B cell (primary cell): ENCODE data around the gene IFI27L2. TPM values are rescaled to one million over a fixed set of nuclear protein-coding genes. Genes with fewer than 3 reads are reported as not detected.
A peak's percentile ranks its signal among the peaks of the same experiment; 100 is the strongest.

Experiments used
- ATAC-seq: fragments of 200-7000 bp; cut with Tn5 transposase; one replicate; pipeline ENCODE4 v1.10.0; 2021; ENCODE audit warnings: low read depth, mild to moderate bottlenecking, moderate number of reproducible peaks, moderate library complexity
- CTCF ChIA-PET: fragments of 350-600 bp; sonication (Branson Sonifier 250); formaldehyde crosslinking; loops from one replicate; lab custom pipeline; 2021; ENCODE audit warnings: antibody characterized with exemption, inconsistent platforms; lab: Charles Lee
- POLR2A ChIA-PET: fragments of 350-600 bp; sonication (Branson Sonifier 250); formaldehyde crosslinking; loops from one replicate; lab custom pipeline; 2021; ENCODE audit warnings: antibody characterized with exemption; lab: Charles Lee
- DNase-seq: peaks from one replicate; pipeline ENCODE4 v3.0.0; 2013
- H2AFZ ChIP-seq: 2 replicates; pipeline ENCODE4 v1.6.1; 2012; ENCODE audit warnings: mild to moderate bottlenecking, low read depth, low read length; ENCODE audit not compliant: insufficient read depth, poor library complexity, severe bottlenecking
- H3K27ac ChIP-seq, 2 donors: 1 replicate in 1 of 2; 2 replicates in 1 of 2; pipeline ENCODE4 v1.5.1; 2012 to 2013; ENCODE audit warnings: low read length in 2 of 2, mild to moderate bottlenecking in 2 of 2, moderate library complexity in 1 of 2
- H3K27me3 ChIP-seq, 4 experiments: fragments of 200-600 bp in 1 of 4; sonication (generic) in 1 of 4; replicated peaks in 1 of 4; 1 replicate in 2 of 4; 2 replicates in 2 of 4; pipeline versions ENCODE4 v1.6.1 to v1.7.0; 2013 to 2016; ENCODE audit warnings: low read length in 3 of 4, mild to moderate bottlenecking in 2 of 4, mixed read lengths in 1 of 4, moderate library complexity in 1 of 4; ENCODE audit not compliant: insufficient read depth in 4 of 4, control insufficient read depth in 3 of 4; ENCODE audit errors: control extremely low read depth in 1 of 4
- H3K36me3 ChIP-seq, 2 experiments: replicated peaks in 1 of 2; 1 replicate in 1 of 2; 2 replicates in 1 of 2; pipeline versions ENCODE4 v1.6.1 to v1.7.1; 2013; ENCODE audit warnings: low read length in 1 of 2; ENCODE audit not compliant: insufficient read depth in 2 of 2, control insufficient read depth in 1 of 2; ENCODE audit errors: control extremely low read depth in 1 of 2, extremely low read depth in 1 of 2
- H3K4me1 ChIP-seq, 2 donors: fragments of 200-600 bp in 1 of 2; sonication (generic) in 1 of 2; 1 replicate in 1 of 2; 2 replicates in 1 of 2; pipeline versions ENCODE4 v1.5.1 to v1.6.1; 2013 to 2017; ENCODE audit warnings: low read length in 2 of 2; ENCODE audit not compliant: control insufficient read depth in 2 of 2, insufficient read depth in 2 of 2
- H3K4me2 ChIP-seq: replicated peaks from 2 replicates; pipeline ENCODE3; 2012; ENCODE audit warnings: mild to moderate bottlenecking, low read depth, low read length; ENCODE audit not compliant: poor library complexity, severe bottlenecking
- H3K4me3 ChIP-seq, 5 experiments: fragments of 200-600 bp in 1 of 5; sonication (generic) in 1 of 5; 1 replicate in 3 of 5; 2 replicates in 2 of 5; pipeline versions ENCODE4 v1.5.1 to v1.7.0; 2011 to 2016; ENCODE audit warnings: low read length in 4 of 5, mild to moderate bottlenecking in 4 of 5, low read depth in 2 of 5, control low read depth in 1 of 5, moderate library complexity in 1 of 5; ENCODE audit not compliant: insufficient read depth in 1 of 5; ENCODE audit errors: control extremely low read depth in 1 of 5, extremely low read depth in 1 of 5
- H3K79me2 ChIP-seq: fragments of 200-600 bp; sonication (generic); one replicate; pipeline ENCODE4 v1.6.0; 2016; ENCODE audit warnings: low read length; ENCODE audit not compliant: control insufficient read depth, insufficient read depth
- H3K9ac ChIP-seq: fragments of 200-600 bp; sonication (generic); 2 replicates; pipeline ENCODE4 v1.6.1; 2017; ENCODE audit warnings: mild to moderate bottlenecking, low read length, moderate library complexity
- H3K9me3 ChIP-seq, 3 donors: one replicate each; pipeline versions ENCODE4 v1.6.1 to v1.7.1; 2013; ENCODE audit warnings: low read length in 2 of 3; ENCODE audit not compliant: control insufficient read depth in 2 of 3, insufficient read depth in 1 of 3; ENCODE audit errors: control extremely low read depth in 1 of 3
- H4K20me1 ChIP-seq: 2 replicates; pipeline ENCODE4 v1.6.0; 2012; ENCODE audit warnings: mild to moderate bottlenecking, low read length; ENCODE audit not compliant: insufficient read depth, control insufficient read depth, poor library complexity, severe bottlenecking
- H3K27ac Mint-ChIP-seq: one replicate; pipeline ENCODE4 v1.8.0; 2021; ENCODE audit warnings: mixed read lengths
- H3K27me3 Mint-ChIP-seq: one replicate; pipeline ENCODE4 v1.8.0; 2021; ENCODE audit warnings: mixed read lengths
- H3K4me1 Mint-ChIP-seq: one replicate; pipeline ENCODE4 v1.8.0; 2021; ENCODE audit warnings: mixed read lengths
- H3K4me3 Mint-ChIP-seq: one replicate; pipeline ENCODE4 v1.8.0; 2021; ENCODE audit warnings: mixed read lengths
- H3K9me3 Mint-ChIP-seq: one replicate; pipeline ENCODE4 v1.8.0; 2022; ENCODE audit warnings: mixed read lengths; ENCODE audit not compliant: insufficient read depth
- EZH2 ChIP-seq: IDR thresholded peaks from 2 replicates; pipeline ENCODE4 v1.6.1; 2012; ENCODE audit warnings: borderline replicate concordance, low read depth, mild to moderate bottlenecking, moderate library complexity, low read length; ENCODE audit not compliant: insufficient read depth, poor library complexity, severe bottlenecking
- WGBS: methylation state at CpG from one replicate; pipeline ENCODE4 v1.1.5; 2013; ENCODE audit warnings: missing lambda C conversion rate; ENCODE audit not compliant: insufficient coverage; 5-methylcytosine and 5-hydroxymethylcytosine counted together
- intact Hi-C: fragments of 100-400 bp; cut with micrococcal nuclease; formaldehyde crosslinking; loops from one replicate; pipeline ENCODE4 v1.10.0; 2022
- polyA plus RNA-seq: library from polyadenylated mRNA; depleted of rRNA; stranded (reverse); fragments of >200 nt; gene quantifications from 2 replicates; pipeline ENCODE4 v1.2.3, GENCODE V29; 2012
- total RNA-seq, 2 donors: library from RNA; stranded (reverse); fragments of 120-200 nt in 1 of 2; gene quantifications; 1 replicate in 1 of 2; 2 replicates in 1 of 2; pipeline versions ENCODE4 v1.2.3 to v1.2.4, GENCODE V29; 2013 to 2022
- TF ChIP-seq, protein P1 (sequence below): fragments of 200-600 bp; IDR thresholded peaks from one replicate; pipeline ENCODE4 v1.8.0; 2022; ENCODE audit warnings: antibody characterized with exemption, mild to moderate bottlenecking

Gene IFI27L2
- total and polyA plus RNA-seq, 2 donors (not counting 1 experiment from before 2014, with no cell fraction given), result 30.2 to 57.4 TPM

DNA sequence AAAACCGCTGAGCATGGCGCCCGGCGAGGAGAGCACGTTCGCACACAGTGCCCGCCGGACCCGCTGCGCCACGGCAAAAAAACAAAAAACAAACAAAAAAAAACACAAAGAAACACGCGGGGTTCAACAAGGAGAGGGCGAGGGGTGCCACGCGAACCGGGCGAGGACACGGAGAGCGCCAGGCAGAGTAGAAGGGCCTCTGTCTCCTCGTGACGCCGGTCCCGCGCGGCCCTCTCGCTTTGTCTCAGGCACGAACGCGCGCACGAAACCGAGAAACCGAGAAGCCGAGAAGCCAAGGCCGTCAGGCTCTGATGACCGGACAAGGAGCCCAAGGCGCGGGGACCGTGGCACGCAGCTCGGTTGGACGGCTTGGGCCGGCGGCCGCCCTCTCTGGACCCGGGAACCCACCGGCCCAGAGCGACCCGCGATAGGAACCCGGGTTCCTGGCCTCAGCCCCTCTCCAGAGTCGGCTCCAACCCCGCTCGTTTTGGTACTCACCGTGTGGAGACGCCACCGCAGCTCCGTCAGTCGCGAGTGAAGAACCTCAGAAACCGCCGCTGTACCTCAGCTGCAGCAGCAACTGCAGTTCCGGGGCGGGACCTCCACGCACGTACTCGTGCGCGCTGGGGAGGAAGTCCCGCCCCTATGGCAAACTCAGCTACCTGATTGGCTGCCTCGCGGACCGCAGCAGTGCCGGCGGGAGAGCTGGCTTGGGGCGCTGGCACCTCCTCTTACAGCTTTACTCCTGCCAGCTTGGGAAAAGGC is 48.6 kb downstream of the IFI27L2 start, which contains the start of the genes DDX24 and IFI27L1:
Gene DDX24, minus strand, starts transcription at position 582 of the 765 bp plus-strand sequence. CDS start 1,460 bp downstream, outside the sequence.
Gene IFI27L1, plus strand, starts transcription at position 690 of the 765 bp plus-strand sequence. CDS start 15,628 bp downstream, outside the sequence.
- TF ChIP-seq, protein P1, sequence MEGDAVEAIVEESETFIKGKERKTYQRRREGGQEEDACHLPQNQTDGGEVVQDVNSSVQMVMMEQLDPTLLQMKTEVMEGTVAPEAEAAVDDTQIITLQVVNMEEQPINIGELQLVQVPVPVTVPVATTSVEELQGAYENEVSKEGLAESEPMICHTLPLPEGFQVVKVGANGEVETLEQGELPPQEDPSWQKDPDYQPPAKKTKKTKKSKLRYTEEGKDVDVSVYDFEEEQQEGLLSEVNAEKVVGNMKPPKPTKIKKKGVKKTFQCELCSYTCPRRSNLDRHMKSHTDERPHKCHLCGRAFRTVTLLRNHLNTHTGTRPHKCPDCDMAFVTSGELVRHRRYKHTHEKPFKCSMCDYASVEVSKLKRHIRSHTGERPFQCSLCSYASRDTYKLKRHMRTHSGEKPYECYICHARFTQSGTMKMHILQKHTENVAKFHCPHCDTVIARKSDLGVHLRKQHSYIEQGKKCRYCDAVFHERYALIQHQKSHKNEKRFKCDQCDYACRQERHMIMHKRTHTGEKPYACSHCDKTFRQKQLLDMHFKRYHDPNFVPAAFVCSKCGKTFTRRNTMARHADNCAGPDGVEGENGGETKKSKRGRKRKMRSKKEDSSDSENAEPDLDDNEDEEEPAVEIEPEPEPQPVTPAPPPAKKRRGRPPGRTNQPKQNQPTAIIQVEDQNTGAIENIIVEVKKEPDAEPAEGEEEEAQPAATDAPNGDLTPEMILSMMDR, result no peak
- TF ChIP-seq EZH2, result no peak

More for the DNA sequence above, 48.6 kb downstream of the IFI27L2 start, which contains the start of the genes DDX24 and IFI27L1:
- Histone ChIP-seq H3K9me3 (peaks cover 0 to 5% (median 3%) of the 10 kb centered on the region in 3 donors), H3K4me1 (peaks cover 36 to 45% of the 10 kb centered on the region in 2 donors), H3K9ac (peak within 1 kb of the TSS; percentile 93), H4K20me1 (peaks cover 42% of the 10 kb centered on the region), H3K27me3 (no peaks in the 10 kb centered on the region), H3K4me3 (peak within 1 kb of the TSS; percentile 91 to 99 (median 97)), H3K36me3 (peaks cover 5 to 27% of the 10 kb centered on the region in 2 experiments), H3K4me2 (peak within 1 kb of the TSS; percentile 83), H2AFZ (peak within 1 kb of the TSS; percentile 93), H3K27ac (peak within 1 kb of the TSS; percentile 83 to 93), H3K79me2 (peaks cover 65% of the 10 kb centered on the region)
- DNase-seq, result peak; percentile 97
- intact Hi-C loops, result loop anchor here (1.0 to 2.0 kb wide), 6 partner anchors 48 to 142 kb away; partner anchors contain the start of genes IFI27L2, OTUB2 and PPP4R4
- ChIA-PET CTCF (interaction anchor here (0.9 to 2.6 kb wide), 7 partner anchors 44 to 141 kb away, joined by 3 to 10 read pairs (median 4); partner anchors contain the start of gene OTUB2), POLR2A (no interaction called here)
- Mint-ChIP-seq H3K4me3 (peak within 1 kb of the TSS; percentile 97), H3K27me3 (no peaks in the 10 kb centered on the region), H3K27ac (peak within 1 kb of the TSS; percentile 97), H3K4me1 (peaks cover 45% of the 10 kb centered on the region), H3K9me3 (no peaks in the 10 kb centered on the region)
- ATAC-seq, result peak; percentile 97
- WGBS, result under 1% methylated on average over 77 of the region's 77 CpGs
